Kidney tubule cell (primary cell): ENCODE measurements around the gene BIK.

Experiments used
- DNase-seq: peaks from one replicate; pipeline ENCODE4 v3.0.0-alpha.2; 2018; ENCODE audit warnings: low spot score

Gene BIK

DNA sequence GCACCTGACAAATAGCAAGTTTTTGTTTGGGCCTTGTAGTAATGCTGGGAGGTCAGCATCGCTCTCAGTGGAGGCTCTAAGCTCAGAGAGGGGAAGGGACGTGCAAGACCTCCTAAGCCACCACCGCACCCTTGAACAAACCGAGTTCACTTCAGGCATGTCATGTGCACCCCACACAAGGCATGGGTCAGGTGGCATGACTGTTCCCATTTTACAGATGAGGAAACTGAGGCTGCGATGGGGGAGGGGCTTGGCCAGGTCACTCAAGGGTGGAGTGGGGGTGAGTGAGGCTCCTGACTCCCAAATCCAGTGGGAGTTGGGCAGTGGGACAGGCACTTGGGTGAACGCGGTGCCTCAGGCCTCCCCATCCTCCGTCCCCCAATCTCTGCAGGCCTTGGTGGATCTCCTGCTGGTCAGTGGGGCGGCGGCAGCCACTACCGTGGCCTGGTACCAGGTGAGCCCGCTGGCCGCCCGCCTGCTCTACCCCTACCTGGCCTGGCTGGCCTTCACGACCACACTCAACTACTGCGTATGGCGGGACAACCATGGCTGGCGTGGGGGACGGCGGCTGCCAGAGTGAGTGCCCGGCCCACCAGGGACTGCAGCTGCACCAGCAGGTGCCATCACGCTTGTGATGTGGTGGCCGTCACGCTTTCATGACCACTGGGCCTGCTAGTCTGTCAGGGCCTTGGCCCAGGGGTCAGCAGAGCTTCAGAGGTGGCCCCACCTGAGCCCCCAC lies 52.0 kb downstream of the BIK start:
- no peak for DNase-seq

DNA sequence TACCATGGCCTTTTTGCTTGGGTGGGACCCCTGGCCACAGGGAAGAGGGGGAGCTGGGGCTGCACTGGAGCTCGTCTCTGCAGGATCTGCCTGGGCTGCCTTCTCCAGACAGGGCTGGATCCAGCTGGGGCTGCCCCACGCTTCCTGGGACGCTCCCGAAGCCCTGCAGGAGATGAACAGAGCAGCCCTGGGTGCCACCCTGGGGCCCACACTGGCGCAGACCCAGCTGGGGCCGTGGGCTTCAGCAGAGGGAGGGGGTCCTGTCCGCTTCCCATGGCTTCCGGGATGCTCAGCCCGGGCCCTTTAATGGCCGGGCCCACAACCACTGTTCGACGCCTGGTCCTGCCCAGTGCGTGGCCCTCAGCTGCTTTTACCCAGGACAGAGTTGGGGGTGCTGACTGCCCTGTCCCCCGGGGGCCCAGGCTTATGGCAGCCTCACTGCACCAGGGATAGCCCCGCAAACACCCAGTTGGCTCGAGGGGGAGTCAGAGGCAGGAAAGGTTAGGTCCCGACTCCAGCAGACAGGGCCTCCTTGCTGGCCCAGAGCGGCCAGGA lies 52.8 kb downstream of the BIK start:
- no peak for DNase-seq

DNA sequence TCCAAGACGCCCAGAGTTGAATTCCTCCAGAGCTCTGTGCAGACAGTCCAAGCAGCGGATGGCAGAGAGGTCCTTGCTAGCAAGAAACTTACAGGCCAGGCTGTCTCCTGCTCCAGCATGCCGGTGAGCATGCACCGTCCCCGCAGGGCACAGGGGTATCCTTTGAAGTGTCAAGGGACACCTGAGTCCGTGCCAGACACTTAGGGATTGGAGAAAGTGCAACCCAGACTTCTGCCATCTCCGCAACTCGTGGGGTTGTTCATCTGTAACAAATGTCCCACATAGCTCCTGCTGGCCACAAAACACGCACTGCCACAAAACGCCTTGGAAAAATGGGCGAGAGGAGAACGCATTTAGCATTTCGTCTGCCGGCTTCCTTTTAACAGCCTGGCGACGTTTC lies 54.1 kb downstream of the BIK start:
- no peak for DNase-seq

DNA sequence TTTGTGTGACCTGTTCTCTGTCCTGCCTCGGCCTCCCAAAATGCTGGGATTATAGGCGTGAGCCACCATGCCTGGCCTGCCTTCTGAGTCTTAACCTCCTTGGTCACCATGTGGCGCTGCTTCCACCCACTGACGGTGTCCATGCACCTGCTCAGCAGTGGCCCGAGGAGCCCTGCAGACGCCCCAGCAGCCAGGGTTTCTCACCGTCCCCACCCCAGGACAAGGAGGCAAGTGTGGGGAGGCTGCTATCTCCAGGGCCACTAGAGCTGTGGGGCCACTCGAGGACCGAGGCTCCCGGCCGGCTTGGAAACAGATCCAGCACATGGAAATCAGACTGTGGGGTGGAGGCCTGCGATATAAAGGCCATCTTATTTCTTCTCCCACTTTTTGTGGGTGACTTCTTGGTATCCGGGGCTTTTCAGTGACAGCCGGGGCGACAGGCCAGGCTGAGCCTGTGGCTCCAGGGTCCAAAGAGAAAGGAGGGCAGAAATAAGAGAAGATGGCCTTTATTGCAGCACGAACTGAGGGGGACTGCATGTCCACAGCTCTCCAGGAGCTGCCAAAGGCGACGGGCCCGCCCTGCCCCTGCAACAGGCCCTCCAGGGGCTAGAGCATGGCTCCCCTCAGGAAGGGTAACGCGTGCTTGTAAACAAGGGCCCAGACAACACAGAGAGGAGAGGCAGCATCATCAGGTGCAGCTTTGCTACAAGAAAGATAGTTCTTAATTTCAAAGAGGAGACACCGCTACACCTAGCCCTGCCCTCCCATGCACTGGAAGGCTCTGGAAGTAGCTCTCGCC lies 55.8 kb downstream of the BIK start:
- no peak for DNase-seq

DNA sequence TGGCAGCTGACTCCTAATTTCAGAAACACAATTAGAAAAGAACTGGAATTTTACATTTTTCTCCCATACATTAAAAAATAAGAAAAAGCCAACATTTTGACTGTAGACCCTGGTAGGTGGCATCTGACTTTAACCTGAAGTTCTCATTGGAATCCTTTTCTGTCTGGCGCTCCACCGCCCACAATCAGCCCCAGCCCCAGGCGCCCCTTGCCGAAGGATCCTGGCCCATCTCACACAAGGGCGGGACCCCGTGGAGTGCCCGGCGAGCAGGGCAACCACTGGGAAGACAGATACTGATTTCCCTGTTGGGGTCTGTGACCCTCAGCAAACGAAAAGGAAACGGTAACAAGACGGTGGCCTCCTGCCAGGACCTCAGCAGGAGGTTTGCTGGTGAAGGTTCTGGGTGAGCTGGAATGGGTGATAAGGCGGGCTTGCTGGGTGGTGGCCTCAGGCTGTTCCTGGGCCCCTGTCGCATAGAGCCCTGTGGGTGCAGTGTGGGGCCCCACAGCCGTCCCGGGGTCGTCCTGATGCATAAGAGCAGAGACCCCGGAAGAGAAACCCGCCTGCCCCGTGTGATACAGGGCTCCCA lies 56.5 kb downstream of the BIK start:
- no peak for DNase-seq

DNA sequence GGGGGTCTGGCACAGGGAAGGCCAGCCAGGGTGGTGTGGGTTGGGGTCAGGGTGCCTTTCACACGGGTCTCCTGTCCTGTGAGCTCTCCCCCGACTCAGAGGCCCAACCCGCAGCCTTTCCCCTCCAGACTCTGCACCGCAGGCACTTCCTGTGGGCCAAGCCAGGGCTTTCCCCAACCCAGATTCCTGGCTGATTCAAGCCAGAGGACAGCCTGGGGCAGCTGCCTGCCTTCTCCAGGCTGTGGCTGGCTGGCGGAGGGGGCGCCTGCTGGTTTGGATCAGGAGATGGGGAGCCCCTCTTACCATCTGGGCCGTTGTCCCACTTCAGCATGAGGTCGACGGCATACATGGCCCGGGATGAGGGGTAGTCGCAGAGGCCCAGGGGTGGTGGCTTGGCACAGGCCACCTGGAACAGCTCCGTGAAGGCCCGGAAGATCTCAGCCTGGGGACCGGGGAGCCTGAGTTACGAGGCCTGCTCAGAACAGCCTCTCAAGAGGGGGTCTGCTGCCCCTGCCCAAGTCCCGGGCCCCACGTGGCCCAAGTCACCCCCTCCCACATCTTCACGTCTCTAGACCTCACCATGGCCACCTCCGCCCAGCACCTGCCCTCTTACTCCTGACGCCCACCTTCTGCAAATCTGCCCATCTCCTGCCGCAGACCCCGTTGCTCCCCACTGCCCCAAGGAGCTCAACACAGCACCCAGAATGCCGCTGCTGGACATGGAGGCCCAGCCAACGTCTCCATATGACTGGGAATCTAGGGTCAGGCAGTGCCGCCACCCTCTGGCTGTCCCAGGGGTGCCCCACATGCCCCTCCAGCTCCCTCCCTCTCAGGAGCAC lies 58.1 kb downstream of the BIK start:
- no peak for DNase-seq

DNA sequence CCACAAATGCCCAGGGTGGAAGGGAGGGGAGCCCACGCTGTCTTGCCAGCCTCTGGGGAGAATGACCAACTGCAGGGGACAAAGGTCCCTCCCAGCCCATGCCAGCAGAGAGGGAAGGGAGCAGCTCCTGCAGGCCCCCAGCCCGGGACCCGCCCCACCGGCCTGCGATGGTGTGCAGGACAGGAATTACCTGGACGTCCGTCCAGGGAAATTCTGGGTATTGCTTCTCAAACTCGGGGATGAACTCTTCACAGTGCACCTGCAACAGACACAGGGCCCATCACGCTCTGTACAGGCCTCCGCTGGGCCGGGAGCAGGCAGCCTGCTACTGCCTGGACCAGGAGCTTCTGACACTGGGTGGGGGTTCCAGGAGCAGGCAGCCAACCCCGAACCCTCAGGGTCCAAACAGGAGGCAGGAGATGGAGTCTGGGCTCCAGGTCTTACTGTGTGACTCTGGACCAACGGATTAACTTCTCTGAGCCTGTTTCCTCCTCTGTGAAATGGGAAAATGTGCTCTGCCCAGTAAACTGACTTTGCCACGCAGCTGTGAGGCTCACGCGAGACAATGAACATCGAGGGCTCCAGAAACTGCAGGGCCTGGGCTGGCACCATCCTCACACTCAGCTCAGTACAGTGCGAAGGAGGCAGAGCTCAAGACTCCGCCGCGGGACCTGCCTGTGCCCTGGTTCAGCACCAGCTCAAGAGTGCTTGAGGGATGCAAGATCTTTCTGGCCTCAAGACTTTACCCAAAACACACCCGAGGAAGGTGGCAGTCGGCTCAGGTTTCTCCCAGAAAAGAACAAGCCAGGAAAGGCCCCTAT lies 59.0 kb downstream of the BIK start:
- no peak for DNase-seq

- no peak for DNase-seq
These were observed 59.6 kb downstream of the BIK start for GRCh38 chr22:43170131-43170480.

GRCh38 chr22:43171019-43171491 lies 60.5 kb downstream of the BIK start:
- DNase-seq = no peak

- no peak for DNase-seq
These were observed 61.1 kb downstream of the BIK start for GRCh38 chr22:43171607-43172006.

DNA sequence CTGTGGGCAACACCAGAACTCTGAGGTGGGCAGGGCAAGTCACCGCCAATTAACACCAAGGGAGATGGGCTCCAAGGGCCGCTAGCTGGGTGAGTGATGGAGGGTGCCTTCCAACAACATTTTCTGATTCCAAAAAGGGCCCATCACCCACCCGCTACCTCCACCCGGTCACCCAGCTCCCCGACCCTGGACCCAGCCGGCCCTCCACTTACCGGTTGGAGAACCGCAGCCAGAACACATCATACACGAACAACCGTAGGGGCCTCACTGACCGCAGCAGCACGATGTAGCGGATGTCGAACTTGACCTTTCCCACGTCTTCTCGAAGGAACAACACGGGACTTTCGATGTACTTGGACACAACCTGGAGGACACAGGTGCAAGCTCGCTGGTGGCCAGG lies 61.6 kb downstream of the BIK start:
- no peak for DNase-seq

DNA sequence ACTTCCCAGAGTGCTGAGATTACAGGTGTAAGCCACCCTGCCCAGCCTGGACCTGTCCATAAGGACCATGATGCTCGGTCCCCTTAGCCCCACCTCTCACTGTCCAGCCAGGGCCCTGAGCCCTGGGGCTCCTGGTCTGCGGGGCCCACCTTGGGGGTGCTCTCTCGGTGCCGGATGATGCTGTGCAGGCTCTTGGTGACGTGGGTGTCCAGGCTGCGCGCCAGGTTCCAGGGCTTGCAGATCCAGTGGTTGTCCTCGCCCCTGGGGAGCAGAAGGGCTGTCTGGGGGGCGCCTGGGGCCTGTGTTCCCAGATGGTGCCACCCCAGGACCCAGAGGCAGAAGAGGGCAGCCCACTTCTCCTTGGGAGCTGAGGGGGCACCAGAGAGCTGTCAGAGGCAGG lies 63.0 kb downstream of the BIK start:
- DNase-seq = no peak

GRCh38 chr22:43173976-43174720 lies 63.6 kb downstream of the BIK start:
- no peak for DNase-seq

GRCh38 chr22:43174941-43175531 lies 64.5 kb downstream of the BIK start:
- DNase-seq = no peak

DNA sequence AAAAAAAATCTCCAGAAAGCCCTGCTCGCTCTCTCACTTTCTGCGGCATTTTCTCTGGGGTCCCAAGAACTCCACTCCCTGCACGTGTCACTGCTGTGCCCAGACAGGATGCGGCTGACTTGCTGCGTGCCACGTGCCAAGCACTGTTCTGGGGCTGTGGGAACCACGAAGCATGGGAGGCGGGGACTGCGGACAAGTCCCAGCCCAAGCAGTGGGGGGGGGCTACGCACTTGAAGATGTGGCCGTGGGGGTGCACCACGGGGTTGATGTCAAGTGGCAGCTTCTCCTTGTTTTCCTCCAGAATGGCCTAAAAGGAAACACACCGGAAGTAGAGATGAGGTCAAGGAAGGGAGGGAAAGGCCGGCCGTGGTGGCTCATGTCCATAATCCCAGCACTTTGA lies 65.5 kb downstream of the BIK start:
- no peak for DNase-seq

GRCh38 chr22:43177479-43177878 lies 66.9 kb downstream of the BIK start:
- DNase-seq = no peak
